Measurements from ENCODE around the gene OR5W2. TPM values are rescaled to one million over a fixed set of nuclear protein-coding genes. Genes with fewer than 3 reads are reported as not detected.
"Not testable (repeated sequence)": the region's sequence is repeated elsewhere in the genome, so short reads cannot be mapped to it uniquely, and the experiment has no call there.

OR5W2 gene
- polyA plus RNA-seq (2012; ENCODE audit: insufficient read depth, insufficient read length): not detected

GRCh38 chr11:55914482-55914881 is at the start of gene OR5W2:
Gene OR5W2 (minus strand): TSS chr11:55914582. CDS start chr11:55914582, 0 bp downstream.
- DNase-seq (ENCODE audit: low read depth, low spot score): no peak

GRCh38 chr11:55956521-55956920 is 42.1 kb upstream of the OR5W2 start:
- peak; percentile 79 for DNase-seq (ENCODE audit: low read depth, low spot score)
- no peak overlapping the region for H3K4me3 ChIP-seq (ENCODE audit: low read length)

More at GRCh38 chr11:55914482-55914881, at the start of gene OR5W2:
- H3K4me3 ChIP-seq (ENCODE audit: low read length): no peak within 1 kb of the TSS

GRCh38 chr11:55949330-55949729 is 34.9 kb upstream of the OR5W2 start:
- H3K4me3 ChIP-seq (ENCODE audit: low read length): no peak overlapping the region

GRCh38 chr11:55942785-55943392 is 28.5 kb upstream of the OR5W2 start:
- no peak overlapping the region for H3K4me3 ChIP-seq (ENCODE audit: low read length)
- DNase-seq (ENCODE audit: low read depth, low spot score): peak; percentile 62

More at GRCh38 chr11:55949330-55949729, 34.9 kb upstream of the OR5W2 start:
- no peak for DNase-seq (ENCODE audit: low read depth, low spot score)

- no peak within 1 kb of the TSS for H3K4me3 ChIP-seq (ENCODE audit: low read length)
- DNase-seq (ENCODE audit: low read depth, low spot score): no peak
Measured at GRCh38 chr11:55936300-55936699, 21.9 kb upstream of the OR5W2 start, which contains the start of gene OR5I1. Gene OR5I1 (minus strand): TSS chr11:55936400. CDS start chr11:55936400, 0 bp downstream.

GRCh38 chr11:55920537-55920936 is 6.2 kb upstream of the OR5W2 start:
- DNase-seq (ENCODE audit: low read depth, low spot score): no peak
- no peak overlapping the region for H3K4me3 ChIP-seq (ENCODE audit: low read length)

- no peak for DNase-seq (ENCODE audit: low read depth, low spot score)
- no peak overlapping the region for H3K4me3 ChIP-seq (ENCODE audit: low read length)
Measured at GRCh38 chr11:55902308-55902707, 12.1 kb downstream of the OR5W2 start.

- H3K4me3 ChIP-seq (ENCODE audit: low read length): no peak overlapping the region
- no peak for DNase-seq (ENCODE audit: low read depth, low spot score)
Measured at GRCh38 chr11:55895216-55895615, 19.2 kb downstream of the OR5W2 start.

GRCh38 chr11:55885481-55885880 is 28.9 kb downstream of the OR5W2 start:
- not testable (repeated sequence) for DNase-seq (ENCODE audit: low read depth, low spot score); H3K4me3 ChIP-seq (ENCODE audit: low read length)

GRCh38 chr11:55884995-55885394 is 29.4 kb downstream of the OR5W2 start:
- not testable (repeated sequence) for DNase-seq (ENCODE audit: low read depth, low spot score); H3K4me3 ChIP-seq (ENCODE audit: low read length)

GRCh38 chr11:55882997-55883396 is 31.4 kb downstream of the OR5W2 start, which contains the start of gene TRIM51:
Gene TRIM51 (plus strand): TSS chr11:55883297. CDS start chr11:55885429, 2,132 bp downstream.
- DNase-seq (ENCODE audit: low read depth, low spot score); H3K4me3 ChIP-seq (ENCODE audit: low read length): not testable (repeated sequence)

GRCh38 chr11:55873146-55873545 is 41.2 kb downstream of the OR5W2 start:
- not testable (repeated sequence) for DNase-seq (ENCODE audit: low read depth, low spot score); H3K4me3 ChIP-seq (ENCODE audit: low read length)

GRCh38 chr11:55872731-55873130 is 41.7 kb downstream of the OR5W2 start:
- H3K4me3 ChIP-seq (ENCODE audit: low read length); DNase-seq (ENCODE audit: low read depth, low spot score): not testable (repeated sequence)

- not testable (repeated sequence) for H3K4me3 ChIP-seq (ENCODE audit: low read length); DNase-seq (ENCODE audit: low read depth, low spot score)
Measured at GRCh38 chr11:55867354-55867753, 47.0 kb downstream of the OR5W2 start.
